Uterus (tissue), 2 donors: Measurements from ENCODE around the gene KRTAP10-10.
"Not testable (repeated sequence)": the region's sequence is repeated elsewhere in the genome, so short reads cannot be mapped to it uniquely, and the experiment has no call there.

Source experiments
- POLR2A ChIP-seq, 2 donors: fragments of 450-650 bp; IDR thresholded peaks; one replicate each; pipeline ENCODE4 v1.6.1; 2016; ENCODE audit warnings: antibody characterized with exemption in 2 of 2, mild to moderate bottlenecking in 1 of 2, moderate library complexity in 1 of 2
- TF ChIP-seq, protein P1 (sequence below), 4 experiments: fragments of 200-600 bp in 2 of 4; fragments of 450-650 bp in 2 of 4; sonication (generic) in 2 of 4; IDR thresholded peaks; one replicate each; pipeline ENCODE4 v1.5.1; 2016 to 2019; ENCODE audit warnings: antibody characterized with exemption in 4 of 4, mild to moderate bottlenecking in 2 of 4, moderate library complexity in 1 of 4

- TF ChIP-seq, protein P1, sequence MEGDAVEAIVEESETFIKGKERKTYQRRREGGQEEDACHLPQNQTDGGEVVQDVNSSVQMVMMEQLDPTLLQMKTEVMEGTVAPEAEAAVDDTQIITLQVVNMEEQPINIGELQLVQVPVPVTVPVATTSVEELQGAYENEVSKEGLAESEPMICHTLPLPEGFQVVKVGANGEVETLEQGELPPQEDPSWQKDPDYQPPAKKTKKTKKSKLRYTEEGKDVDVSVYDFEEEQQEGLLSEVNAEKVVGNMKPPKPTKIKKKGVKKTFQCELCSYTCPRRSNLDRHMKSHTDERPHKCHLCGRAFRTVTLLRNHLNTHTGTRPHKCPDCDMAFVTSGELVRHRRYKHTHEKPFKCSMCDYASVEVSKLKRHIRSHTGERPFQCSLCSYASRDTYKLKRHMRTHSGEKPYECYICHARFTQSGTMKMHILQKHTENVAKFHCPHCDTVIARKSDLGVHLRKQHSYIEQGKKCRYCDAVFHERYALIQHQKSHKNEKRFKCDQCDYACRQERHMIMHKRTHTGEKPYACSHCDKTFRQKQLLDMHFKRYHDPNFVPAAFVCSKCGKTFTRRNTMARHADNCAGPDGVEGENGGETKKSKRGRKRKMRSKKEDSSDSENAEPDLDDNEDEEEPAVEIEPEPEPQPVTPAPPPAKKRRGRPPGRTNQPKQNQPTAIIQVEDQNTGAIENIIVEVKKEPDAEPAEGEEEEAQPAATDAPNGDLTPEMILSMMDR (IDR thresholded peaks at IDR 0.05), result not testable (repeated sequence)
- not testable (repeated sequence) for TF ChIP-seq POLR2A (IDR thresholded peaks at IDR 0.05)
Observed at GRCh38 chr21:44637851-44638348, 744 bp downstream of the KRTAP10-10 start.
